ENCODE data around the gene ADAM15. TPM values are rescaled to one million over a fixed set of nuclear protein-coding genes. Genes with fewer than 3 reads are reported as not detected.
A peak's percentile ranks its signal among the peaks of the same experiment; 100 is the strongest.

The ADAM15 gene
- total and polyA plus RNA-seq, 7 experiments from 2014 or later = 5.8 to 53.7 (median 27.9) TPM

DNA sequence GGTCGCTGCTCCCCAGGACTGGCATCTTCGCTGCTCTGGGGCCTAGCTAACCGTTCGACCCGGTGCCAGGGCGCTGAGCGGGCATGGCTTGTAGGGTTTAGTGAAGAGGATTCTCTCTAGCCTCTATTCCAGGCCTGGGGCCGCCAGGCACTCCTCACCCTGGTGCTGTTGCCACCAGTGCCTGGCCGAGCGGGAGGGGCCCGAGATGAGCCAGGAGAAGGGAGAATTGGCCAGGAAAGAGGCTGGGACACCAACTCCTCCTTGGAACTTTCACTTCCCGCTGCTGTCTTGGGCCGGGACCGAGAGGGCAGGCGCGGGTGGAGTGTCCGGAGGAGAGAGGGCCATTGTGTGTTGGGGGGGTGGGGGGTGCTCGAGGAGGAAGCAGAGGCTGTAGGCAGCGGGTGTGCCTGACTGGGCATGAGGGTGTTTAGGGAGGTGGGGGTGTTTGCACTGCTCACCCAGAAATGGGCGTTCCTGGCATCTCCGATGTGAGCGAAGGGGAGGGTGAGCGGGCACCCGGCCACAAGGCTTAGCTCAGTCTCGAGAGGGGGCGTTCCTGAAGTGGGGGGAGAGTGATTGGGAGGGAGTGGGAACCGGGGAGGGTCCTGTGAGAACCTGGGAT is 772 bp downstream of the ADAM15 start:
- intact Hi-C loops (cut with micrococcal nuclease) = loop anchor here (1.0 to 5.0 kb wide), 7 partner anchors 9 to 780 kb away; partner anchors contain the start of genes CKS1B (in 2 of the 2) and HAX1 (in 1 of the 2)
- H3K27ac ChIP-seq (ENCODE audit: low read depth, low read length) = peak overlapping the region; percentile 72
- ATAC-seq (peak; percentile 42), DNase-seq (peak in 7 of 9 donors; percentile 28 to 59 (median 40))
- no peaks in the 10 kb centered on the region for H3K27me3 Mint-ChIP-seq
- H3K27ac Mint-ChIP-seq = peak overlapping the region in 5 of 9 donors; percentile 38 to 81 (median 63)
- peak overlapping the region; percentile 74 to 91 (median 82) for H3K4me3 Mint-ChIP-seq
- H3K9me3 Mint-ChIP-seq = no peaks in the 10 kb centered on the region
- ChIA-PET CTCF (interaction anchor here (0.6 to 3.2 kb wide), 10 partner anchors 8 to 924 kb away, joined by 3 to 11 read pairs (median 4); partner anchors contain the start of gene EFNA4), POLR2A (interaction anchor here (0.7 to 1.6 kb wide), 10 partner anchors 9 to 97 kb away, joined by 3 to 6 read pairs (median 3); partner anchors contain the start of gene FLAD1)
- H3K4me3 ChIP-seq (ENCODE audit: low read length) = peak overlapping the region; percentile 66
- H3K4me1 Mint-ChIP-seq = peaks cover 14 to 31% (median 23%) of the 10 kb centered on the region in 7 donors
- H3K4me1 ChIP-seq (ENCODE audit: control insufficient read depth in 2 of 2, insufficient read depth in 2 of 2, low read length in 2 of 2) = peaks cover 5 to 13% of the 10 kb centered on the region in 2 donors
- H3K27me3 ChIP-seq (ENCODE audit: control insufficient read depth in 2 of 2, insufficient read depth in 2 of 2, low read length in 2 of 2) = no peaks in the 10 kb centered on the region
- H3K36me3 ChIP-seq (ENCODE audit: control insufficient read depth in 2 of 3, insufficient read depth in 3 of 3, low read length in 3 of 3) = peaks cover 0 to 13% (median 0%) of the 10 kb centered on the region in 3 experiments
- H3K9me3 ChIP-seq (ENCODE audit: control insufficient read depth in 2 of 3, low read length in 3 of 3) = no peaks in the 10 kb centered on the region
- peaks cover 0 to 6% (median 0%) of the 10 kb centered on the region in 5 donors for H3K36me3 Mint-ChIP-seq

DNA sequence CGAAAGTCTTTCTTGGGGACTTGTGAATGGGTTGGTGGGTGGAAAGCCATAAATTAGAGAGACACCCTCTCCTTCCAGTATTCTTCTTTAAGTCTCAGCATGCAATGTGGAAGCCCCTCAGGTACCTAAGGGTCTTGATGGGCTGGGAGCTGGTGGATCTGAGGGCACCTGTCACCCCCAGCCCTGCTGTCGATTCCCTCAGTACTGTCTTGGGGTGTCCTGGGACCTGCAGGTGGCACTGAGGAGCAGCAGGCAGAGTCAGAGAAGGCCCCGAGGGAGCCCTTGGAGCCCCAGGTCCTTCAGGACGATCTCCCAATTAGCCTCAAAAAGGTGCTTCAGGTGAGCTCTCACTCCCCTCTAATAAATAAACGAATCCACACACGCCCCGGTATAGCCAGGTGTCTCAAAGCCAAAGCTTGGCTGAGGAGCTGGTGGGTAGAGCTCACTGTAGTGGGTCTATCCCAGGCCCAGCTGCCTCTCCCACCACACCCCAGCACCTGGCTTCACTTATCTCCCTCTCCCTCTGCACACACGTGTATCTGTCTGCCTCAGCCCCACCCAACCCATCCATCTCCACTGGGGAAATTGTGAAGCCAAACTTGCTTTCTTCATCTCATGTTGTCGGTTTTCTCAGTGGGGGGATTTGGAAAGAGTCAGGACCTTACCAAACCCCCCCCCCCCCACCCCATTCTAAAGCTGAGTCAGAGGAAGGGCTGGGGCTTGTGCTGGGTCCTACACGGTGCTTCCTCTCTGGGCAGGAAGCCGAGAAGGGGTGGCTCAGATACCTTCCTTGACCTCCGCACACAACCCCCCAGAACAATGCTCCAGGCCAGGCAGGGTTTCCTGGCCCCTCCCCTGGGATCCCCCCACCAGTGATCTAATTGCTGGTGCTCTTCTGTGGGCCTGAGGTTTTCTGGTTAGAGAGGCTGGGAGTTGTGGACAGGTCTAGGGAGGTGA is 1.6 kb downstream of the ADAM15 start:
- peak overlapping the region; percentile 66 for H3K4me3 ChIP-seq (ENCODE audit: low read length)
- POLR2A ChIA-PET = interaction anchor here (0.7 to 1.6 kb wide), 9 partner anchors 8 to 98 kb away, joined by 3 to 6 read pairs (median 3); no protein-coding TSS in a partner anchor
- Mint-ChIP-seq H3K4me1 (peaks cover 14 to 31% (median 23%) of the 10 kb centered on the region in 7 donors), H3K36me3 (peaks cover 0 to 6% (median 0%) of the 10 kb centered on the region in 5 donors), H3K4me3 (peak overlapping the region; percentile 74 to 91 (median 82)), H3K27ac (peak overlapping the region in 6 of 9 donors; percentile 34 to 76 (median 56)), H3K9me3 (no peaks in the 10 kb centered on the region), H3K27me3 (no peaks in the 10 kb centered on the region)
- H3K36me3 ChIP-seq (ENCODE audit: control insufficient read depth in 2 of 3, insufficient read depth in 3 of 3, low read length in 3 of 3) = peaks cover 0 to 13% (median 0%) of the 10 kb centered on the region in 3 experiments
- DNase-seq (peak in 3 of 9 donors; percentile 12 to 21 (median 19)), ATAC-seq (no peak)
- no peaks in the 10 kb centered on the region for H3K9me3 ChIP-seq (ENCODE audit: control insufficient read depth in 2 of 3, low read length in 3 of 3)
- peaks cover 5 to 13% of the 10 kb centered on the region in 2 donors for H3K4me1 ChIP-seq (ENCODE audit: control insufficient read depth in 2 of 2, insufficient read depth in 2 of 2, low read length in 2 of 2)
- no peak overlapping the region for H3K27ac ChIP-seq (ENCODE audit: low read depth, low read length)
- CTCF ChIA-PET = interaction anchor here (0.6 to 3.2 kb wide), 16 partner anchors 8 to 923 kb away, joined by 3 to 11 read pairs (median 4); partner anchors contain the start of gene EFNA4
- no peaks in the 10 kb centered on the region for H3K27me3 ChIP-seq (ENCODE audit: control insufficient read depth in 2 of 2, insufficient read depth in 2 of 2, low read length in 2 of 2)
- intact Hi-C loops (cut with micrococcal nuclease) = loop anchor here (1.0 to 5.0 kb wide), 3 partner anchors 9 to 780 kb away; partner anchors contain the start of gene HAX1 (in 1 of the 2)

DNA sequence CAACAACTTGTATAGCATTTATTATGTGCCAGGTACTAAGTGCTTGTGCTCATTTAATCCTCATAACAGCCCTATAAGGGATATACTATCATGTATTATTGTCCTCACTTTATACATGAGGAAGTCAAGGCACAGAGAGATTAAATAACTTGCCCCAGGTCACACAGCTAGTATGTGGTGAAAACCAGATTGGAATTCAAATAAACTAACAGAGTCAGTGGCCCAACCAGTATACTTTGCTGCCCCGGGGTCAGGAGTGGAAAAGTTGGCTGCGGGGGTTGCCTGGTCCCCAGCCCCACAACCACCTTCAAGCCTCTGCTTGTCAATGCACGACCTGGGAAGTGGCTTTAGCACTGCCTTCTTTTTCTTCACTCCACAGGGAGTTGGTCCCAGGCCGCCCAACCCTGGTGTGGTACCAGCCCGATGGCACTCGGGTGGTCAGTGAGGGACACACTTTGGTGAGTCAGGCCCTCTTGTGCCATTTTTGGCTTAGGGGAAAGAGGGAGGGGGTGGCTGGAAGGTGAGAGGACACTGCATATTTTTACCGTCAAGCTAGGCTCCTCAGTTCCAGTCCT is 2.5 kb downstream of the ADAM15 start:
- ChIA-PET CTCF (interaction anchor here (0.7 to 3.2 kb wide), 8 partner anchors 7 to 353 kb away, joined by 3 to 11 read pairs (median 4); partner anchors contain the start of gene EFNA4), POLR2A (interaction anchor here (1.3 to 2.0 kb wide), 6 partner anchors 10 to 98 kb away, joined by 3 to 6 read pairs (median 6); partner anchors contain the start of genes EFNA4 and PBXIP1)
- Mint-ChIP-seq H3K36me3 (peaks cover 0 to 6% (median 0%) of the 10 kb centered on the region in 5 donors), H3K9me3 (no peaks in the 10 kb centered on the region), H3K4me1 (peaks cover 14 to 31% (median 23%) of the 10 kb centered on the region in 7 donors), H3K4me3 (peak overlapping the region in 7 of 10 donors; percentile 13 to 88 (median 73)), H3K27ac (peak overlapping the region in 1 of 9 donors; percentile 58), H3K27me3 (no peaks in the 10 kb centered on the region)
- Histone ChIP-seq H3K4me3 (ENCODE audit: low read length) (no peak overlapping the region), H3K36me3 (ENCODE audit: control insufficient read depth in 2 of 3, insufficient read depth in 3 of 3, low read length in 3 of 3) (peaks cover 0 to 13% (median 0%) of the 10 kb centered on the region in 3 experiments), H3K27ac (ENCODE audit: low read depth, low read length) (no peak overlapping the region), H3K4me1 (ENCODE audit: control insufficient read depth in 2 of 2, insufficient read depth in 2 of 2, low read length in 2 of 2) (peaks cover 5 to 13% of the 10 kb centered on the region in 2 donors), H3K9me3 (ENCODE audit: control insufficient read depth in 2 of 3, low read length in 3 of 3) (no peaks in the 10 kb centered on the region), H3K27me3 (ENCODE audit: control insufficient read depth in 2 of 2, insufficient read depth in 2 of 2, low read length in 2 of 2) (no peaks in the 10 kb centered on the region)
- DNase-seq (no peak), ATAC-seq (no peak)
- intact Hi-C loops (cut with micrococcal nuclease) = loop anchor here in 1 of 2 donors (5.0 kb wide), 2 partner anchors 36 to 781 kb away; partner anchors contain the start of gene HAX1

DNA sequence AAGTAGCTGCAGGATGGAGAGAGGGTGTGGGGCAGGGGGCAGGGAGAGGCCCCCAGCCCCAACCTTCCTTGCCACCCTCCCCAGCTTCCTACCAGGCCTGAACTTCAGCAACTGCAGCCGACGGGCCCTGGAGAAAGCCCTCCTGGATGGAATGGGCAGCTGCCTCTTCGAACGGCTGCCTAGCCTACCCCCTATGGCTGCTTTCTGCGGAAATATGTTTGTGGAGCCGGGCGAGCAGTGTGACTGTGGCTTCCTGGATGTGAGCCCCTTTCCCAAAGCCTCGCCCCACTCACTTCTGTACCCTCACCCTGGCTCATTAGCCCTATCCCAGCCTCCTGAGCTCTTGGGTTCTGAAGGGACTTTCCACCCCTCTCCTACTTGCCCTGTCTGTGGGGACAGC is 6.0 kb downstream of the ADAM15 start:
- ChIA-PET POLR2A (interaction anchor here (3.3 kb wide), 1 partner anchor 22 kb away, joined by 8 read pairs; the partner anchor contains the start of gene EFNA3), CTCF (interaction anchor here (0.5 to 13.9 kb wide), 5 partner anchors 13 to 63 kb away, joined by 3 to 138 read pairs (median 4); no protein-coding TSS in a partner anchor)
- no peaks in the 10 kb centered on the region for H3K9me3 ChIP-seq (ENCODE audit: control insufficient read depth in 2 of 3, low read length in 3 of 3)
- Mint-ChIP-seq H3K27ac (no peak overlapping the region), H3K9me3 (no peaks in the 10 kb centered on the region), H3K4me1 (peaks cover 11 to 23% (median 19%) of the 10 kb centered on the region in 7 donors), H3K27me3 (no peaks in the 10 kb centered on the region), H3K36me3 (peaks cover 0 to 6% (median 0%) of the 10 kb centered on the region in 5 donors), H3K4me3 (no peak overlapping the region)
- intact Hi-C loops (cut with micrococcal nuclease) = no loop called here
- peaks cover 11 to 21% of the 10 kb centered on the region in 2 donors for H3K4me1 ChIP-seq (ENCODE audit: control insufficient read depth in 2 of 2, insufficient read depth in 2 of 2, low read length in 2 of 2)
- no peak overlapping the region for H3K4me3 ChIP-seq (ENCODE audit: low read length)
- H3K27ac ChIP-seq (ENCODE audit: low read depth, low read length) = no peak overlapping the region
- no peaks in the 10 kb centered on the region for H3K27me3 ChIP-seq (ENCODE audit: control insufficient read depth in 2 of 2, insufficient read depth in 2 of 2, low read length in 2 of 2)
- H3K36me3 ChIP-seq (ENCODE audit: control insufficient read depth in 2 of 3, insufficient read depth in 3 of 3, low read length in 3 of 3) = peaks cover 0 to 13% (median 0%) of the 10 kb centered on the region in 3 experiments
- no peak for DNase-seq
- no peak for ATAC-seq

DNA sequence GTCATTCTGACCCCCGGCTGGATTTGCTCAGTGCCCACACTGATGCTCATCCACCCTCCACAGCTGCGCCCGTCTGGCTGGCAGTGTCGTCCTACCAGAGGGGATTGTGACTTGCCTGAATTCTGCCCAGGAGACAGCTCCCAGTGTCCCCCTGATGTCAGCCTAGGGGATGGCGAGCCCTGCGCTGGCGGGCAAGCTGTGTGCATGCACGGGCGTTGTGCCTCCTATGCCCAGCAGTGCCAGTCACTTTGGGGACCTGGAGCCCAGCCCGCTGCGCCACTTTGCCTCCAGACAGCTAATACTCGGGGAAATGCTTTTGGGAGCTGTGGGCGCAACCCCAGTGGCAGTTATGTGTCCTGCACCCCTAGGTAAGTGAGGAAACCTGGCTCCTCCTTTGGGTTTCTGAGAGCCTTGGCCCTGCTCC is 6.7 kb downstream of the ADAM15 start:
- intact Hi-C loops (cut with micrococcal nuclease) = no loop called here
- Histone ChIP-seq H3K27me3 (ENCODE audit: control insufficient read depth in 2 of 2, insufficient read depth in 2 of 2, low read length in 2 of 2) (no peaks in the 10 kb centered on the region), H3K4me1 (ENCODE audit: control insufficient read depth in 2 of 2, insufficient read depth in 2 of 2, low read length in 2 of 2) (peaks cover 13 to 19% of the 10 kb centered on the region in 2 donors), H3K9me3 (ENCODE audit: control insufficient read depth in 2 of 3, low read length in 3 of 3) (no peaks in the 10 kb centered on the region), H3K36me3 (ENCODE audit: control insufficient read depth in 2 of 3, insufficient read depth in 3 of 3, low read length in 3 of 3) (peaks cover 0 to 13% (median 0%) of the 10 kb centered on the region in 3 experiments), H3K27ac (ENCODE audit: low read depth, low read length) (no peak overlapping the region), H3K4me3 (ENCODE audit: low read length) (no peak overlapping the region)
- Mint-ChIP-seq H3K36me3 (peaks cover 0 to 6% (median 0%) of the 10 kb centered on the region in 5 donors), H3K27me3 (no peaks in the 10 kb centered on the region), H3K4me1 (peaks cover 5 to 21% (median 18%) of the 10 kb centered on the region in 7 donors), H3K9me3 (no peaks in the 10 kb centered on the region), H3K4me3 (no peak overlapping the region), H3K27ac (no peak overlapping the region)
- CTCF ChIA-PET = interaction anchor here (0.6 to 13.9 kb wide), 5 partner anchors 13 to 64 kb away, joined by 3 to 138 read pairs (median 4); partner anchors contain the start of gene EFNA3
- POLR2A ChIA-PET = interaction anchor here (3.3 kb wide), 1 partner anchor 21 kb away, joined by 8 read pairs; the partner anchor contains the start of gene EFNA3
- DNase-seq (no peak), ATAC-seq (no peak)
